Activated naive CD8-positive, alpha-beta T cell (primary cell): Measurements from ENCODE around the gene DMBT1.

Source experiments
- H3K27ac Mint-ChIP-seq: one replicate; pipeline ENCODE4 v1.8.0; 2021; ENCODE audit warnings: mixed read lengths
- H3K27me3 Mint-ChIP-seq: one replicate; pipeline ENCODE4 v1.8.0; 2021; ENCODE audit warnings: mixed read lengths
- H3K36me3 Mint-ChIP-seq: one replicate; pipeline ENCODE4 v1.8.0; 2021; ENCODE audit warnings: mixed read lengths
- H3K4me1 Mint-ChIP-seq: one replicate; pipeline ENCODE4 v1.8.0; 2021; ENCODE audit warnings: low read depth, mixed read lengths
- H3K4me3 Mint-ChIP-seq: one replicate; pipeline ENCODE4 v1.8.0; 2021; ENCODE audit warnings: mild to moderate bottlenecking, mixed read lengths
- H3K9me3 Mint-ChIP-seq: one replicate; pipeline ENCODE4 v1.8.0; 2021; ENCODE audit warnings: low read depth, mixed read lengths

Gene DMBT1

DNA sequence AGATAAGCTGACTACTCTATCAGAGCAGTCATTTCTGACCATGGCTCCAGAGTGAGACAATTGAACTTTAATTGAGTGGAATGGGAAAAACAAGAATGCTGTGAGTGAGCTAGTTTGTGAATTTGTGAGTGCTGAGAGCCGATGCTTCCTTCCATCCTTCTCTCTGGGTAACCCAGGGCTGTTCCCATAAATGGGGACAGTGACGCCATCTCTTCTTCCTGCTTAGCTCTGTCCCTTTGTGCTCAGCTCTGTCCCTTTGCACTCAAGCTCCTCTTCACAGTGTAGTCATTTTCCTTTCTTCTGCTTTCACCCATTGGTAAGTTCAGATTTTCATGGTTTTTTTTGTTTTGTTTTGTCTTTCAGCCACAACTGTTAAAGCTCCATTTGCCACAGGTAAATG is 114.7 kb downstream of the DMBT1 start:
- H3K9me3 Mint-ChIP-seq = no peaks in the 10 kb centered on the region
- peaks cover 13% of the 10 kb centered on the region for H3K27me3 Mint-ChIP-seq

DNA sequence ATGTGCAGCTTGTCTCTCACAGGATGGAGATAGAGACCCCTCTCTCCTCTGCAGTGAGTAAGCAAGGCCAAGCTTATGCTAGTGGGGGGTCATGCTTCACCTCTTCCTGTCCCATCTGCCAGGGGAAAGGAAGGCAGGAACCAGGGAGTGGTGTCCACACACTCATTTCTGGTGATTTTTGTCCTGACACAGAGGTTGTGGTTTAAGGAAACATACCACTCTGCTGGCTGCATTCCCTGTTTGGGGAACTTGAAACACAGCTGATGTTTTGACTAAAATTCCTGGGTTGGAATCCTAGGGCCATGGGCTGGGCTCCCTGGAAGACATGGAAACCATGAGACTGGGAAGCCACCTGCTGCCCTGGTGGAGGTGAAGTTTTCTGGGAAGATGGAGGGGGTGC is 117.7 kb downstream of the DMBT1 start:
- Mint-ChIP-seq H3K27ac (no peak overlapping the region), H3K4me1 (no peaks in the 10 kb centered on the region), H3K36me3 (no peaks in the 10 kb centered on the region), H3K4me3 (no peak overlapping the region), H3K9me3 (no peaks in the 10 kb centered on the region), H3K27me3 (peaks cover 14% of the 10 kb centered on the region)

More for the DNA sequence above, 114.7 kb downstream of the DMBT1 start:
- Mint-ChIP-seq H3K27ac (no peak overlapping the region), H3K4me3 (no peak overlapping the region), H3K4me1 (no peaks in the 10 kb centered on the region), H3K36me3 (no peaks in the 10 kb centered on the region)

DNA sequence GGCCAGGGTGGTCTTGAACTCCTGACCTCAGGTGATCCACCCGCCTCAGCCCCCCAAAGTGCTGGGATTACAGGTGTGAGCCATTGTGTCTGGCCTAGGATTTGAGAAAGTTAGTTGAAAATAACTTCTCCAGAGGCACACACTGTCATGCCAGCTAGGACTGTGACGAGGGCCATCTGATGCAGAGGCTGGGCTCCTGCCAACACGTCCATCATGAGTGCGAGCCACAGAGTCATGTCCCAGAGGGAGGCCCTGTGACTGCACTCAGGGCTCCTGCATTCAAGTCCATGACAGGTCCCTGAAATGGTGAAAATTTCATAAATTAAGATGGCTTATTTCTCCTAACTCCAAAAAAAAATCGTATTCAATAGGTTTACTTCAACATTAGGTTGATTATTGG is 122.0 kb downstream of the DMBT1 start:
- H3K27ac Mint-ChIP-seq = no peak overlapping the region
- no peaks in the 10 kb centered on the region for H3K4me1 Mint-ChIP-seq
- no peaks in the 10 kb centered on the region for H3K9me3 Mint-ChIP-seq
- H3K27me3 Mint-ChIP-seq = peaks cover 21% of the 10 kb centered on the region
- no peaks in the 10 kb centered on the region for H3K36me3 Mint-ChIP-seq
- no peak overlapping the region for H3K4me3 Mint-ChIP-seq

DNA sequence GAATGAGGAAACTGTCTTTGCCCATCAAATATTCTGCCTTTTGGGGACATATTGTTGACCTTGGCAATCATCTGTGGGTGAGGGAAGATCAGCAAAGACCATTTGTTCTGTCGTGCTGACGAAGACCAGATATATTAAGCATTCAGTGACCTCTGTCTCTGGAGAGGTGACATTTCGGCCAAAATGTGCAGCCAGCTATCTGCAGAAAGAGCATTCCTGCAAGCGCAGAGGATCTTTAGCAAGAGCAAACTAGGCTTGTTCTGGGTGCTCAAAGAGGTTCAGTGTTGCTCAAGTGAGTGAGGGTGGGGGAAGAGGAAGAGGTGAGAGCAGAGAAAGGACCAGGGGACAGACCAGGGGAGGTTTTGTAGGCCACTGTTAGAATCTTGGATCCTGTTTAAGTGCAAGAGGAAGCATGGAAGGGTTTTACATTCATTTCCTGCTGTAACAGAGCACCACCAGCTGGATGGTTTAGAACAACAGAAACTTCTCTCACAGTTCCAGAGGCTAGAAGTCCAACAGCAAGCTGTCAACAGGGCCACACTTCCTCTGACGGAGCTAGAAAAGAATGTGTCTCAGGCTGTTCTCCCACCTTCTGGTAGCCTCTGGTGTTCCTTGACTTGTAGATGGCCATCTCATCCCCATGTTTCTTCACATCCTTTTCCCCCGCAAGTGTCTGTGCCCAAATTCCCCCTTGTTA is 127.9 kb downstream of the DMBT1 start:
- H3K27me3 Mint-ChIP-seq = peaks cover 27% of the 10 kb centered on the region
- no peak overlapping the region for H3K27ac Mint-ChIP-seq
- H3K9me3 Mint-ChIP-seq = no peaks in the 10 kb centered on the region
- H3K4me3 Mint-ChIP-seq = no peak overlapping the region
- H3K4me1 Mint-ChIP-seq = no peaks in the 10 kb centered on the region
- H3K36me3 Mint-ChIP-seq = no peaks in the 10 kb centered on the region

DNA sequence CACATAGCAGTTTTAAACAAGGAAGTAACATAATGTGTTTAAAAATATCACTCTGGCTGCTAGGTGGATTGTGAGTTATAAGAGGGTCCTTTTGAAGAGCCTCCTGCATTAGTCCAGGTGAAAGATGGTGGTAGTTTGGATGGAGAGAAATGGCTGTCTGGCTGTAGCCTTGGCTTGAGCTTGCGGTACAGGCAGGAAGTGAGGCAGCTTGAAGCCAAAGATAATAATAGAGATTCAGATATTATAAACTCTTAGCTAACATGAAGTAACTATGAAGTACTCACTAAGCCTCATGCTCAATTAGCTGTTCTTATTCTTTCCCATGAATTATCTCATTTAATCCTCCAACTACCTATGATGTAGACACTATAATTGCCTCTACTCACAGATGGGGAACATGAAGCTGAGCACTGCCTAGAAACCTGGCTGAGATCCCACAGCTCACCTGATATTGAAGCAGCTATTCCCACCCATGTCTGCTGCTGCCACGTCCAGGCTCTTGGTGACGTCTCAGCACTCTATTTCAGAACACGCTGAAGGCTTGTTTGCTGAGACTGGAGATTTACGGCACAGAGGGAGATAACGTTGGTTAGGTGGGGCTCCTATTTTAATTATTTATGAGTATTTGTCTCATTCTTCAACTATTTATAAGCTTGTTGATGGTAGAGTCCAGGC is 128.7 kb downstream of the DMBT1 start:
- Mint-ChIP-seq H3K9me3 (no peaks in the 10 kb centered on the region), H3K4me1 (no peaks in the 10 kb centered on the region), H3K4me3 (no peak overlapping the region), H3K27ac (no peak overlapping the region), H3K27me3 (peaks cover 28% of the 10 kb centered on the region), H3K36me3 (no peaks in the 10 kb centered on the region)

DNA sequence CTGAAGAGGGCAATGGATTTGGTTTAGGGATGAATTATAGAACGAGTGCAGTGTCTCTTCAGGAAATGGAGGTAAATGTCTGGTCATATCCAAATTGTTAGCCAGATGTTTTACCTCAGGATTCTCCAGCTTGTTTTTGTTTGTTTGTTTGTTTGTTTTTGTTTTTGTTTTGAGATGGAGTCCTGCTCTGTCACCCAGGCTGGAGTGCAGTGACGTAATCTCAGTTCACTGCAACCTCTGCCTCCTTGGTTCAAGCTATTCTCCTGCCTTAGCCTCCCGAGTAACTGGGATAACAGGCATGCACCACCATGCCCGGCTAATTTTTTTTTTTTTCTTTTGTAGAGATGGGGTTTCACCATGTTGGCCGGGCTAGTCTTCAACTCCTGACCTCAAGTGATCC is 132.2 kb downstream of the DMBT1 start:
- no peaks in the 10 kb centered on the region for H3K9me3 Mint-ChIP-seq
- H3K27me3 Mint-ChIP-seq = peaks cover 20% of the 10 kb centered on the region
- H3K4me1 Mint-ChIP-seq = no peaks in the 10 kb centered on the region
- H3K27ac Mint-ChIP-seq = no peak overlapping the region
- H3K36me3 Mint-ChIP-seq = no peaks in the 10 kb centered on the region
- no peak overlapping the region for H3K4me3 Mint-ChIP-seq
